ENCODE results near the gene TTC32. TPM values are rescaled to one million over a fixed set of nuclear protein-coding genes. Genes with fewer than 3 reads are reported as not detected.
"Not testable (repeated sequence)": the region's sequence is repeated elsewhere in the genome, so short reads cannot be mapped to it uniquely, and the experiment has no call there.

Gene TTC32
- total RNA-seq, 1 experiment from 2014 or later, result 12.7 TPM

DNA sequence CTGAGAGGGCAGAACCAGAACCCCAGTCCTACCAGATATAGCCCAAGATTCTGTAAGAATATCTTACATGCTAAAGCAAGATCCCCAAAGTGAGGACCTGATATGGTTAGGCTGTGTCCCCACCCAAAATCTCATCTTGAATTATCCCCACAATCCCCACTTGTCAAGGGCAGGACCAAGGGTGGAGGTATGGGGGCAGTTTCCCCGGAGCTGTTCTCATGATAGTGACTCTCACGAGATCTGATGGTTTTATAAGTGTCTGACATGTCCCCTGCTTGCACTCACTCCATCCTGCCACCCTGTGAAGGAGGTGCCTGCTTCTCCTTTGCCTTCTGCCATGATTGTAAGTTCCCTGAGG lies 19.9 kb downstream of the TTC32 start:
- Histone ChIP-seq H3K36me3 (ENCODE audit: control insufficient read depth, insufficient read depth, low read length) (no peaks in the 10 kb centered on the region), H3K4me1 (ENCODE audit: control insufficient read depth, insufficient read depth, low read length) (no peaks in the 10 kb centered on the region), H3K27me3 (ENCODE audit: control insufficient read depth, insufficient read depth, low read length) (no peaks in the 10 kb centered on the region), H3K27ac (ENCODE audit: low read length) (no peak overlapping the region), H3K9me3 (ENCODE audit: control insufficient read depth, insufficient read depth, low read depth, low read length) (no peaks in the 10 kb centered on the region), H3K4me3 (ENCODE audit: low read depth in 2 of 2, low read length in 2 of 2) (no peak overlapping the region)
- no TSS peak for BruUV-seq (replicated peaks)
- no peak for ATAC-seq
- POLR2A ChIA-PET, result no interaction called here
- DNase-seq (ENCODE audit: low read depth, low spot score), result no peak
- in situ Hi-C loops (cut with HindIII; ENCODE audit: low pct_unique_long_range_greater_than_20kb, low sequenced_read_pairs) (no loop called here), intact Hi-C loops (cut with micrococcal nuclease; ENCODE audit: unreplicated experiment) (no loop called here)
- TF ChIP-seq POLR2AphosphoS5 (IDR thresholded peaks at IDR 0.05; ENCODE audit: low read depth, low read length) (no peak), SIN3A (IDR thresholded peaks at IDR 0.05; ENCODE audit: borderline replicate concordance, insufficient read depth, low read depth, low read length) (no peak), TCF7L2 (IDR thresholded peaks at IDR 0.05; ENCODE audit: low read depth, low read length) (no peak)
- TF ChIP-seq, protein P1, sequence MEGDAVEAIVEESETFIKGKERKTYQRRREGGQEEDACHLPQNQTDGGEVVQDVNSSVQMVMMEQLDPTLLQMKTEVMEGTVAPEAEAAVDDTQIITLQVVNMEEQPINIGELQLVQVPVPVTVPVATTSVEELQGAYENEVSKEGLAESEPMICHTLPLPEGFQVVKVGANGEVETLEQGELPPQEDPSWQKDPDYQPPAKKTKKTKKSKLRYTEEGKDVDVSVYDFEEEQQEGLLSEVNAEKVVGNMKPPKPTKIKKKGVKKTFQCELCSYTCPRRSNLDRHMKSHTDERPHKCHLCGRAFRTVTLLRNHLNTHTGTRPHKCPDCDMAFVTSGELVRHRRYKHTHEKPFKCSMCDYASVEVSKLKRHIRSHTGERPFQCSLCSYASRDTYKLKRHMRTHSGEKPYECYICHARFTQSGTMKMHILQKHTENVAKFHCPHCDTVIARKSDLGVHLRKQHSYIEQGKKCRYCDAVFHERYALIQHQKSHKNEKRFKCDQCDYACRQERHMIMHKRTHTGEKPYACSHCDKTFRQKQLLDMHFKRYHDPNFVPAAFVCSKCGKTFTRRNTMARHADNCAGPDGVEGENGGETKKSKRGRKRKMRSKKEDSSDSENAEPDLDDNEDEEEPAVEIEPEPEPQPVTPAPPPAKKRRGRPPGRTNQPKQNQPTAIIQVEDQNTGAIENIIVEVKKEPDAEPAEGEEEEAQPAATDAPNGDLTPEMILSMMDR (IDR thresholded peaks at IDR 0.05), result no peak
- TF ChIP-seq, protein P2, sequence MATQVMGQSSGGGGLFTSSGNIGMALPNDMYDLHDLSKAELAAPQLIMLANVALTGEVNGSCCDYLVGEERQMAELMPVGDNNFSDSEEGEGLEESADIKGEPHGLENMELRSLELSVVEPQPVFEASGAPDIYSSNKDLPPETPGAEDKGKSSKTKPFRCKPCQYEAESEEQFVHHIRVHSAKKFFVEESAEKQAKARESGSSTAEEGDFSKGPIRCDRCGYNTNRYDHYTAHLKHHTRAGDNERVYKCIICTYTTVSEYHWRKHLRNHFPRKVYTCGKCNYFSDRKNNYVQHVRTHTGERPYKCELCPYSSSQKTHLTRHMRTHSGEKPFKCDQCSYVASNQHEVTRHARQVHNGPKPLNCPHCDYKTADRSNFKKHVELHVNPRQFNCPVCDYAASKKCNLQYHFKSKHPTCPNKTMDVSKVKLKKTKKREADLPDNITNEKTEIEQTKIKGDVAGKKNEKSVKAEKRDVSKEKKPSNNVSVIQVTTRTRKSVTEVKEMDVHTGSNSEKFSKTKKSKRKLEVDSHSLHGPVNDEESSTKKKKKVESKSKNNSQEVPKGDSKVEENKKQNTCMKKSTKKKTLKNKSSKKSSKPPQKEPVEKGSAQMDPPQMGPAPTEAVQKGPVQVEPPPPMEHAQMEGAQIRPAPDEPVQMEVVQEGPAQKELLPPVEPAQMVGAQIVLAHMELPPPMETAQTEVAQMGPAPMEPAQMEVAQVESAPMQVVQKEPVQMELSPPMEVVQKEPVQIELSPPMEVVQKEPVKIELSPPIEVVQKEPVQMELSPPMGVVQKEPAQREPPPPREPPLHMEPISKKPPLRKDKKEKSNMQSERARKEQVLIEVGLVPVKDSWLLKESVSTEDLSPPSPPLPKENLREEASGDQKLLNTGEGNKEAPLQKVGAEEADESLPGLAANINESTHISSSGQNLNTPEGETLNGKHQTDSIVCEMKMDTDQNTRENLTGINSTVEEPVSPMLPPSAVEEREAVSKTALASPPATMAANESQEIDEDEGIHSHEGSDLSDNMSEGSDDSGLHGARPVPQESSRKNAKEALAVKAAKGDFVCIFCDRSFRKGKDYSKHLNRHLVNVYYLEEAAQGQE (IDR thresholded peaks at IDR 0.05; ENCODE audit: insufficient read depth in 1 of 2, low read depth in 2 of 2, low read length in 1 of 2), result no peak
- CTCF ChIA-PET, result no interaction called here

DNA sequence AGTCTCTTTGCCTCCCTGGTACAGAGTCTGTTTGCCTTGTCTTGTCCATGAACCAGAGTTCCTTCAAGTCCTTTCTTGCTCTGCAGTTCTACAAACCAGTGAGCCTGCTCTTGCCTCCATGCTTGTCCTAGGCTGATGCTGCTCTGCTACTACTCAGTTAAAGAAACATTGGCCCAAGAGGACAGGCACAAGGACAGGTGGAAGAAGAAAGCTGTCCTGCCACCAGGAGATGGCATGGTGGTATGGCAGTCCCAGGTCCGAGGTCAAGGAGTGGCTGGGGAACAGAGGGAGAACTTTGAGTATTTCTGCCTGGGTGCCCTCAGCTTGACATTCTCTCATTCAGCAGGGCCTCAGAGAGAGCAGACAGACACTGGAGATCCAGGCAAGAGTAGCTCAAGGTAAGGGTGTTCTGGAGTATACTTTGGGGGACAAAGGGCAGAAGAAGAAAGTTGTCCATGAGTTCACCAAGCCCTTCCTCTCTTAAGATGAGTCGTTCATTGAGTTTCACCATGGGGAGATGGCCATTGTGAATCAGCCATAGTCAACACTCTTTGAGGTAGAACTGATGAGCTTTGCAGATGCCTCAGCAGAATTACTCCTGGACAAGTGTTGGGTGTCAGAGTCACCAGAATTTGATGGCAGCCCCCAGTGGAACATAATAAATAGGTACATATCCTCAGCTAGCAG lies 20.4 kb downstream of the TTC32 start:
- POLR2A ChIA-PET, result interaction anchor here (0.5 kb wide), 1 partner anchor 1343 kb away, joined by 3 read pairs; no protein-coding TSS in a partner anchor
- CTCF ChIA-PET, result no interaction called here
- no peak overlapping the region for H3K27ac ChIP-seq (ENCODE audit: low read length)
- no peaks in the 10 kb centered on the region for H3K4me1 ChIP-seq (ENCODE audit: control insufficient read depth, insufficient read depth, low read length)
- in situ Hi-C loops (cut with HindIII; ENCODE audit: low pct_unique_long_range_greater_than_20kb, low sequenced_read_pairs) (no loop called here), intact Hi-C loops (cut with micrococcal nuclease; ENCODE audit: unreplicated experiment) (no loop called here)
- H3K36me3 ChIP-seq (ENCODE audit: control insufficient read depth, insufficient read depth, low read length), result no peaks in the 10 kb centered on the region
- DNase-seq (ENCODE audit: low read depth, low spot score), result no peak
- no peak for ATAC-seq
- no peaks in the 10 kb centered on the region for H3K27me3 ChIP-seq (ENCODE audit: control insufficient read depth, insufficient read depth, low read length)
- no TSS peak for BruUV-seq (replicated peaks)
- H3K9me3 ChIP-seq (ENCODE audit: control insufficient read depth, insufficient read depth, low read depth, low read length), result no peaks in the 10 kb centered on the region
- no peak overlapping the region for H3K4me3 ChIP-seq (ENCODE audit: low read depth in 2 of 2, low read length in 2 of 2)
- no peak for TF ChIP-seq POLR2AphosphoS5 (IDR thresholded peaks at IDR 0.05; ENCODE audit: low read depth, low read length)
- TF ChIP-seq, protein P1 (IDR thresholded peaks at IDR 0.05), result no peak
- no peak for TF ChIP-seq TCF7L2 (IDR thresholded peaks at IDR 0.05; ENCODE audit: low read depth, low read length)
- TF ChIP-seq SIN3A (IDR thresholded peaks at IDR 0.05; ENCODE audit: borderline replicate concordance, insufficient read depth, low read depth, low read length), result no peak
- TF ChIP-seq, protein P2 (IDR thresholded peaks at IDR 0.05; ENCODE audit: insufficient read depth in 1 of 2, low read depth in 2 of 2, low read length in 1 of 2), result no peak

DNA sequence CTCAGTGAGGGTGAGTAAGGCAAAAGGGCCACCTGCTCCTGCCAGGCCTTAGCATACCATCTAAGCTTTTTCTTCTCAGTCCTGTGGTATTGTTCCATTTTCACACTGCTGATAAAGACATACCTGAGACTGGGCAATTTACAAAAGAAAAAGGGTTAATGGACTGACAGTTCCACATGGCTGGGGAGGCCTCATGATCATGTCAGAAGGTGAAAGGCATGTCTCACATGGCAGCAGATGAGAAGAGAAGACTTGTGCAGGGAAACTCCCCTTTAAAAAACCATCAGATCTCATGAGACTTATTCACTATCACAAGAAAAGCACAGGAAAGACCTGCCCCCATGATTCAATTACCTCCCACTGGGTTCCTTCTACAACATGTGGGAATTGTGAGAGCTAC lies 21.6 kb downstream of the TTC32 start:
- CTCF ChIA-PET; H3K36me3 ChIP-seq (ENCODE audit: control insufficient read depth, insufficient read depth, low read length); H3K9me3 ChIP-seq (ENCODE audit: control insufficient read depth, insufficient read depth, low read depth, low read length); ATAC-seq; H3K4me1 ChIP-seq (ENCODE audit: control insufficient read depth, insufficient read depth, low read length); DNase-seq (ENCODE audit: low read depth, low spot score); intact Hi-C loops (cut with micrococcal nuclease; ENCODE audit: unreplicated experiment); H3K27me3 ChIP-seq (ENCODE audit: control insufficient read depth, insufficient read depth, low read length); H3K27ac ChIP-seq (ENCODE audit: low read length); in situ Hi-C loops (cut with HindIII; ENCODE audit: low pct_unique_long_range_greater_than_20kb, low sequenced_read_pairs); H3K4me3 ChIP-seq (ENCODE audit: low read depth in 2 of 2, low read length in 2 of 2); POLR2A ChIA-PET; BruUV-seq (replicated peaks): not testable (repeated sequence)
